IPS-11a (cell line): ENCODE data around the gene HRH2.
"Not testable (repeated sequence)": the region's sequence is repeated elsewhere in the genome, so short reads cannot be mapped to it uniquely, and the experiment has no call there.

ENCODE experiments used
- H3K4me3 ChIP-seq: one replicate; pipeline ENCODE4 v1.5.1; 2013; ENCODE audit warnings: low read depth, low read length, control low read depth

HRH2 gene

GRCh38 chr5:175711472-175712312 lies 53.8 kb downstream of the HRH2 start:
- H3K4me3 ChIP-seq: no peak overlapping the region

- H3K4me3 ChIP-seq: no peak overlapping the region
Measured at GRCh38 chr5:175712313-175712680, 54.4 kb downstream of the HRH2 start.

GRCh38 chr5:175712681-175713085 lies 54.8 kb downstream of the HRH2 start:
- H3K4me3 ChIP-seq: no peak overlapping the region

DNA sequence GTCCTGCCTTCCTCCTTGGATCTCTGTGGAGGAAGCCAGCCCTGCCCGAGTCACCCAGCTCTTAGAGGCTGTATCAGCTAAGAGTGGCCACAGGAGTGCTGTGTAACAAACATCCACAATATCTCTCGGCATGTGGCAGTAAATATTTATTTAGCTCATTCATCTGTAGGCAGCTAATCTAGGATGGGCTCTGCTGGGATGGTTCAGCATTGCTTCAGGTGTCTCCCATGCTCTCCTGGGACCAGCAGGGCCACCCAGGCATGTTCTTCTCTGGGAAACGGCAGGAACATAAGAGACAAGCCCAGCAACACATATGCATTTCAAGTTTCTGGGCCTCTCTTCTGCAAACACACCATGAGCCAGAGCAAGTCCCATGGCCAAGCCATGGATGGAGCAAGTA lies 56.1 kb downstream of the HRH2 start:
- H3K4me3 ChIP-seq: no peak overlapping the region

- H3K4me3 ChIP-seq: no peak overlapping the region
Measured at GRCh38 chr5:175714479-175715085, 56.7 kb downstream of the HRH2 start.

DNA sequence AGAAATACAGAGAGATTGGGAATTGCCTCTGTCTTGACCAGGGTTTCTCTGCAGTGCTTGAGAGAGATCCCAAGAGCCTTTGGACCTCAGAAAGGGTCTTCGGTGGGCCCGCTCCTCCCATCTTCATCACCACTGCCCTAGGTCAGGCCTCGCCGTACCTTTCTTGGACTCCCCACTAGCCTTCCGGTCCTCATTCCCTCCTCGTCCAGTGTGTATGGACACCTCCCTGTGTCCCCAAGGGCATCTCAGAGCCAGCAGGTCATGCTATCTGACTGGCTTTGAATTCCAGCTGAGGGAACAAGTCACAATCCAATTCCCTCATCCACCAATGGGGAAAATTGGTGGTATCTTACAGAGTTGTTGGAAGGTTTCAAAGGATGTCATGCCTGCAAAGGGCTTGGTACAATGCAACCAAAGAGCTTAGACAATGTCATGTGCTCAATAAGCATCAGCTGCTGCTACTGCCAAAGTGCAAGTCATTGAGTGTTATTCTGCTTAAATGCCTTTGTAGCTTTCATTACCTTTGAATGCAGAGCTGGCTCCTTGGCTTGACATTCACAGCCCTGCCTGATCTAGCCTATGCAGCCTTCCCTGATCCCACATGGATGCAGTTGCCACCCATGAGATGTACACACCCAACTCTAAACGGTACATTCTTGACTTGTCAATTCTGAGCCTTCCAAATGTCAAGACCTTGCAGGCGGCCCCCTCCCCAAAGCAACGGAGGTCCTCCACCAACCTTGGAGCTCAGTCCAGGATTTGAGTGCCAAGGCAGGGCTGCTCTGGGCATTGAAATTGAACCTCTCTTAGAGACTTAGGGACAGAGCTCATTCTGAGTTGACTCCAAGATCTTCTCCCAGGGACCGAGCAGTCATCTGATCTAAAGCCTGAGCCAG lies 58.0 kb downstream of the HRH2 start:
- H3K4me3 ChIP-seq: no peak overlapping the region

- no peak overlapping the region for H3K4me3 ChIP-seq
Measured at GRCh38 chr5:175717837-175718236, 60.0 kb downstream of the HRH2 start.

- no peak overlapping the region for H3K4me3 ChIP-seq
Measured at GRCh38 chr5:175718401-175719108, 60.7 kb downstream of the HRH2 start.

DNA sequence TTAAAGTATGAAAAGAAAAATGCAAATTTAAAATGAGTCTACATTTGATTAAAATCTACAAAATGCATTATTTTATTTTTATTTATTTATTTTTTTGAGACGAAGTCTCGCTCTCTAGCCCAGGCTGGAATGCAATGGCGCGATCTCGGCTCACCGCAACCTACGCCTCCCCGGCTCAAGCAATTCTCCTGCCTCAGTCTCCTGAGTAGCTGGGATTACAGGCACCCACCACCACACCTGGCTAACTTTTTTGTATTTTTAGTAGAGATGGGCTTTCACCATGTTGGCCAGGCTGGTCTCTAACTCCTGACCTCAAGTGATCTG lies 61.2 kb downstream of the HRH2 start:
- not testable (repeated sequence) for H3K4me3 ChIP-seq

GRCh38 chr5:175724314-175725275 lies 66.7 kb downstream of the HRH2 start:
- H3K4me3 ChIP-seq: no peak overlapping the region

GRCh38 chr5:175728316-175728715 lies 70.4 kb downstream of the HRH2 start:
- no peak overlapping the region for H3K4me3 ChIP-seq

DNA sequence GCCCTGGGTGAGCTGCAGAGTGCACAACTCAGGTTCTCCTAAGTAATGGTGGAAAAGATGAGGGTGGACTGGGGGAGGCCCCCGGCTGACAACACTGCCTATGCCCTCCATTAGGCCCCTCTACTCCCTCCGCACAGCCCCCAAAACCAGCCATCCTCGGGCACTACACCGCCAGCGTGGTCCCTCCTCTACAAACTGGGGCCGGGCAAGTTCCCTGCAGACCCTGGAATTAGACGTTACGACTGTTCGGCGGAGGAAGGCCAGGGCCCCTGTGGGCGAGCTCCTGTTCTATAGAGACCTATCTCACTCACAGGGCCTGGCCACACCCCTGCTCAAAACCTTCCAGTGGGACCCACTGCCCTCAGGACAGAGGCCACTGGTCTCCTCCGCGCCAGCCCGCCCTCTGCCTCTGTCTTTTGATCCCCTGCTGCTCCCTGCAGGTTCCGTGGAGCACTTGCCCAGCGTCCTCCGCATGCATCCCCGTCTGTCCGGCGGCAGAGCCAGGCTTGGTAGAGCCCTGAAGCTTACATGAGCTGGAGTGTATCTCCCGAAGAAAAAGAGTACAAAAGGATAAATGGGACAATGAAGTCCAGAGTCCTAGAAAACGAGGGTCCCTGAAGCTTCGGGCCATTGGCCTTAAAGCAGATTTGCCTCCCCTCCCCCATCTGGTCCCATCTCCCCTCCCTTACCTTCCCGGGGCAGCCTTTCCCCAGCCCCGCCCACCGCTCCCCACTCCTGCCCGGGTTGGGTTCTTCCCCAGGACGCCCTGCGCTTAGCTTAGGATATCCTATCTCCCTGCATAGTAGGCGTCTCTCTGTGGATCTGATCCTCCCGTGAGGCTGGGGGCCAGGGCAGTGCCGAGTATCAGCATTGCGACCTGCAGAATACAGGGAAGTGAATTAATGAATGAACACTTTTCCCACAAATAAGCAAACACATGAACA lies 71.3 kb downstream of the HRH2 start:
- H3K4me3 ChIP-seq: peak overlapping the region; percentile 27

DNA sequence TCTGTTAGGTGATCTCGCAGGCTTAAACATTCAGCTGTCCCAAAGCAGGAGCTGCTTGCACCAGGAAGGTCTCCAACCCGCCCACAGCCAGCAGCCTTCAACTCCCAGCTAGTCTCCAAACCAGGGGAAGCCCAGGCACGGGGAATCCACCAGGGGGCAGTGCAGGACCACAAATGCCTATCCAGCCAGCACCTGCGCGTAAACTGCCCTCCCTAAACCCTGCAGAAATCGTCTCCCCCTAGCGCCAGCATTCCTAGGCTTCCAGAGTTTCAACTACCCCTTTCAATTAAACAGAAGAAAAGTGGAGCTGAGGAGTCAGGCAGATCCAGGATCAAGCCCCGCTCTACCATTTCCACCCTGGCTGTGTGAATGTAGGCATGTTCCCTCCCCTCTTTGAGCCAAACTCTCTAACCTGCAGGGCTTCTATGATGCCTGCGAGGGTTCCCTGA lies 72.0 kb downstream of the HRH2 start:
- H3K4me3 ChIP-seq: no peak overlapping the region

GRCh38 chr5:175731172-175731571 lies 73.3 kb downstream of the HRH2 start:
- no peak overlapping the region for H3K4me3 ChIP-seq

DNA sequence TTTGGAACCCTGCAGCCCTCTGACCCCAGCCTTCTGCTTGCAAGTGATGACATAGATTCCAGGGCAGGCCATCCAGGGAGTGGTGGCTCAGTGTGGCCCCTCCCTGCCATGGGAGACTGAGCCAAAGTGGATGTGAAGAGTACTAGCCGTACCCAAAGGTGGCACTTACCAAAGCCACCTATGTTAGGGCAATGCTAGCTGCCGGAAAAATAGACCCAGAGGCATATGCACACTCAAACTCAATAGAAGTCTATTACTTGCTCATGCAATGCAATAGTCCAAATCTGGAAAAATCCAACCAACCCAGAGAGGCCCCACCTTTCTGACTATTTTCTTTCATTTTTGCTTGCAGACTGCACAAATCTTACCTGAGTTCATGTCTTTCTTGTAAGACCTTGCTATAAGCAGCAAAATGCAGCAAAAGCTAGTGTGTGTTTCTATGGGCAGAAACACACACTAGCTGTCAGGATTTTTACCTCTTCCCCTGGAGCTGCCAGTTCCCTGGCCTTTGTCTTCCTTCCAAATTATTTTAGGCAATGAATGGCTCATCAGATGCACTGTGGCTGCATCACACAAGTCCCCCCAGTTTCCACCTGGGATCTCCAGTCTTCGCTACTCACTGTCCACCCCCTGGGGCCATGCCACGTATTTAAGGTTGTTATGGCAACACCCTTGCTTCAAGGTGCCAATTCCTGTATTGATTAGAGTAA lies 74.0 kb downstream of the HRH2 start:
- no peak overlapping the region for H3K4me3 ChIP-seq

- no peak overlapping the region for H3K4me3 ChIP-seq
Measured at GRCh38 chr5:175733017-175733416, 75.1 kb downstream of the HRH2 start.

DNA sequence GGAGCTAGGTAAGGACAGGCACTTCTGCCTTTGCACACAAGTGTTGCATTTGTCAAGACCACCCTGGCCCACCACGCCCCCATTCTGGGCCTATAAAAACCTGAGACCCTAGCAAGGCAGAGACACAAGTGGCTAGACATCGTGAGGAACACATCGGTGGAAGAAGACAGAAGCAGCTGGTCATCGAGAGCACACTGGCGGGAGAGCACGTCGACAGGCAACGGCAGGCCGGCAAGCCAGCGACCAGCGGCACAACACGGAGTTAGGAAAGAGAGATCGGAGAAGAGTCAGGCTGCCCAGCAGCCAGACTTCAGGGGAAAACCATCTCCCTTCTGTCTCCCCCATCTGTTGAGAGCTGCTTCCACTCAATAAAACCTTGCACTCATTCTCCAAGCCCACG lies 76.1 kb downstream of the HRH2 start:
- no peak overlapping the region for H3K4me3 ChIP-seq

- H3K4me3 ChIP-seq: no peak overlapping the region
Measured at GRCh38 chr5:175734501-175734900, 76.6 kb downstream of the HRH2 start.
